Fibroblast of skin of abdomen (primary cell): ENCODE results near the gene MUC22.
A peak's percentile ranks its signal among the peaks of the same experiment; 100 is the strongest.
"Not testable (repeated sequence)": the region's sequence is repeated elsewhere in the genome, so short reads cannot be mapped to it uniquely, and the experiment has no call there.

Experiments
- DNase-seq: peaks from one replicate; pipeline ENCODE4 v3.0.0-alpha.2; 2013

The MUC22 gene

GRCh38 chr6:30998785-30999184 is 11.5 kb upstream of the MUC22 start:
- DNase-seq, result no peak

DNA sequence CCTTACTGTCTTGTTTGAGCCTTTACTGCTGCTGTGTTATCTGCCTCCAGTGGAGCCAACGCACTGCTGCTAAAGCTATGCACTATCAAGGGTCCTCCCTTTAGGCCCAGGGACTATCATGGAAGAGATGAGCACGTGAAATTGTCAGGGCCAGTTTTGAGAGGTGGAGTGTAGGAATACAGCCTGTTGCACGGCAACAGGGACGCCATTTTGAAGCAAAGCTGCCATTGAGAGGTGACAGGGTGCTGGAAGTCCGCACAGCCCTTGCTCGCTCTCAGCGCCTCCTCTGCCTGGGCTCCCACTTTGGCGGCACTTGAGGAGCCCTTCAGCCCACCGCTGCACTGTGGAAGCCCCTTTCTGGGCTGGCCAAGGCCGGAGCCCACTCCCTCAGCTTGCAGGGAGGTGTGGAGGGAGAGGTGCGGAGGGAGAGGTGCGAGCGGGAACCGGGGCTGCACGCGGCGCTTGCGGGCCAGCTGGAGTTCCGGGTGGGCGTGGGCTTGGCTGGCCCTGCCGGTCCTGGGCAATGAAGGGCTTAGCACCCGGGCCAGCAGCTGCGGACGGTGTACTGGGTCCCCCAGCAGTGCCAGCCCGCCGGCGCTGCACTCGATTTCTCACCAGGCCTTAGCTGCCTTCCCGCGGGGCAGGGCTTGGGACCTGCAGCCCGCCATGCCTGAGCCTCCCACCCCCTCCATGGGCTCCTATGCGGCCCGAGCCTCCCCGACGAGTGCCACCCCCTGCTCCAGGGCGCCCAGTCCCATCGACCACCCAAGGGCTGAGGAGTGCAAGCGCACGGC is 10.0 kb upstream of the MUC22 start:
- DNase-seq, result not testable (repeated sequence)

DNA sequence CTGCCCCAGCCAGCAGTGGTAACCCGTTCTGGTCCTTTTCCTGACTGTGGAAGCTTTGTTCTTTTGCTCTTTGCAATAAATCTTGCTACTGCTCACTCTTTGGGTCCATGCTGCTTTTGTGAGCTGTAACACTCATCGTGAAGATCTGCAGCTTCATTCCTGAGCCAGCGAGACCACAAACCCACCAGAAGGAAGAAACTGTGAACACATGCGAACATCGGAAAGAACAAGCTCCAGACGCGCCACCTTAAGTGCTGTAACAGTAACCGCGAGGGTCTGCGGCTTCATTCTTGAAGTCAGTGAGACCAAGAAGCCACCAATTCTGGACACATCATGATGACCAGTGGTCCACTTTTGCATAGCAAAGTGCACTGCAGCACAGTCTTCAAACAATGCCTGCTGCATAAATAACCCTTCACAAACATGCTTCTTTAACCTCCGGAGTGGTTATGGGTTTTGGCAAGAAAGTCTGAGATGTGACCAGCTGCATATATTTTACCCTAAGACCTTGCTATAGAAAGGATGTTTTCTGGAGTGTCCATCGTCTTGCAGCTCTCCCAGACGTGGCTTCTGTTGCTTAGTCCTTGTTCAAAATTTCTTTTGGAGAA is 8.9 kb upstream of the MUC22 start:
- peak; percentile 12 for DNase-seq

- DNase-seq, result no peak
These were observed 7.8 kb upstream of the MUC22 start for GRCh38 chr6:31002471-31002870.

DNA sequence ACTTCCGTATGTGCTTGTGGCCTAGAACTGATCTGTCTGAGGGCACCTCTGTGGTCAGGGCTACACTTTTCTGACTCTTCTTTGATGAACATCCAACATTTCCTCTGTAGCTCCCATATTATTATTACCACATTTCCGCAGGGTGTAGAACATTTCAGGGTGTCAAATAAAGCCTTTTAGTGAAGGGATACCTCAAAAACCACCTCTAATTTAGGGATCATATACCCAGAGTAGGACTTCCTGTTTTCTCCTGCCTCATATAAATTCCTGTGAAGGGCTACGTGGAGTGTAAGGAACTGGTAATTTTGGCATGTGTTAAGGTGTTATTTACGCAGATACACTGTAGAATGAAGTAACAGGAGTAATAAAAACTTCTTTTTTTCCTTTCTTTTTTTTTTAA is 5.5 kb upstream of the MUC22 start:
- no peak for DNase-seq

- DNase-seq, result no peak
These were observed 4.8 kb upstream of the MUC22 start for GRCh38 chr6:31005249-31006020.

DNA sequence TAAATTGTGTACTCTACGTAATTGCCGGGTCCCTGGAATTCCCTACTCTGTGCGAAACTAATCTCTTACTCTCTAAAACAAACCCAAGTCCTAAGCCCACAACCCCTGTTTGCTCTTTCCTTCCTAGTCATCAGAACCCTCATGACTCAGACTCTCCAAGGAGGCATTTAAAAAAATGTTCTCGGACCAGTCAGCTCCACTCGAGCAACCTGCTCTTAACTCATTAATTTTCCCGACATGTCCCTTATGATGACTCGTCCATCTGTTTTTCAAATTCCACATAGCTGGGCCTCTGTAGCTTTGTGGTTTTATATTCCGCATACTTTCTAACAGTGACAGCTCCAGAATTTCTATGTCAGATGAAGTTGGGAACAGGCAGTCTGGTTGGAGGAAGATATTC is 2.6 kb upstream of the MUC22 start:
- DNase-seq, result peak; percentile 94

DNA sequence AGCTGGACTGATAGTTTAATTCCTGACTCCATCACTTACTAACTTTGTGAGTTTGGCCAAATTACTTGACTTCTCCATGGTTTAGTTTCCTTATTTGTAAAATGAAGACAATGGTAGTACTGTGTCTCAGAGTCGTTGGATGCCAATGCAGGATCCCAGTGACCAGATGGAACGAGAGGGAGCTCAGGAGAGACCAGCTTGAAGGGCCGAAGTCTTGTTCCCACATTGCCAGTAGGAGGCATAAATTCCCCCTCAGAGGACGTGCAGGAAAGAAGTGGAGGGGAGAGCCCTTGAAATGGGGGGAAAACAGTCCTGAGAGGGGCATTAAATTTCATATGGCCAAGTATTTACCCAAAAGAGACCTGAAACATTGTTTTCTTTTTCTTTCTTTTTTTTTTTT is 2.1 kb upstream of the MUC22 start:
- DNase-seq, result no peak

GRCh38 chr6:31009731-31010130 is 543 bp upstream of the MUC22 start:
- no peak for DNase-seq

GRCh38 chr6:31011153-31011552 is 879 bp downstream of the MUC22 start:
- no peak for DNase-seq

DNA sequence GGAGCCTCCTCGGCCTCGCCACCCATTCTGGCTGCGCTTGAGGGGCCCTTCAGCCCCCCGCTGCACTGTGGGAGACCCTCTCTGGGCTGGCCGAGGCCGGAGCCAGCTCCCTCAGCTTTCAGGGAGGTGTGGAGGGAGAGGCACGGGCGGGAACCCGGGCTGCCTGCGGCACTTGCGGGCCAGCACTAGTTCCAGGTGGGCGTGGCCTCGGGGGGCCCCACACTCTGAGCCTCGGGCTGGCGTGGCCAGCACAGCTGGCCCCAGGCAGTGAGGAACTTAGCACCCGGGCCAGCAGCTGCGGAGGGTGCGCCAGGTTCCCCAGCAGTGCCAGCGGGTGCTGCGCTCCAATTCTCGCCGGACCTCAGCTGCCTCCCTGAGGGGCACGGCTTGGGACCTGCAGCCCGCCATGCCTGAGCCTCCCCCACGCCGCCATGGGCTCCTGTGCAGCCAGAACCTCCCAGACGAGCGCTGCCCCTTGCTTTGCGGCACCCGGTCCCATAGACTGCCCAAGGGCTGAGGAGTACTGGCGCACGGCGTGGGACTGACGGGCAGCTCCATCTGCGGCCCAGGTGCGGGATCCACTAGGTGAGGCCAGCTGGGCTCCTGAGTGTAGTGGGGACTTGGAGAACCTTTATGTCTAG is 6.5 kb downstream of the MUC22 start:
- DNase-seq, result no peak

DNA sequence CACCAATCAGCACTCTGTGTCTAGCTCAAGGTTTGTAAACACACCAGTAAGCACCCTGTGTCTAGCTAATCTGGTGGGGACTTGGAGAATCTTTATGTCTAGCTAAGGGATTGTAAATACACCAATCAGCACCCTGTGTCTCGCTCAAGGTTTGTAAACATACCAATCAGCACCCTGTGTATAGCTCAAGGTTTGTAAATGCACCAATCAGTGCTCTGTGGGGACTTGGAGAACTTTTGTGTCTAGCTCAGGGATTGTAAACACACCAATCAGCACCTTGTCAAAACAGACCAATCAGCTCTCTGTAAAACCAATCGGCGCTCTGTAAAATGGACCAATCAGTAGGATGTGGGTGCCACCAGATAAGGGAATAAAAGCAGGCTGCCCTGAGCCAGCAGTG is 7.2 kb downstream of the MUC22 start:
- DNase-seq, result not testable (repeated sequence)

DNA sequence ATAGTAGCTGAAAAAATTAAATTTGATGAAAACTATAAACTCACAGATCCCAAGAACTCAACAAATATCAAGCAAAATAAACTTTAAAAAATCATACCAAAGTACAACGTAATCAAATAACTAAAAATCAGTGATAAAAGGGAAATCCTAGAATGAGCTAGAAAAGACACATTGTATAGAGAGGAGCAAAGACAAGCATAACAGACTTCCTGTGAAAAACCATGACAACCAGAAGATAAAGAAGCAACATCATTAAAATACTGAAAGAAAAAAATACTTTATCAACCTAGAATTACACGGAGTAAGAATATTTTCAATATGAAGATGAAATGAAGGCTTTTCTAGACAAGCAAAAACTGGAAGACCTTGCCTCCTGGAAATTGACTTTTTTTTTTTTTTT is 9.8 kb downstream of the MUC22 start:
- DNase-seq, result no peak

DNA sequence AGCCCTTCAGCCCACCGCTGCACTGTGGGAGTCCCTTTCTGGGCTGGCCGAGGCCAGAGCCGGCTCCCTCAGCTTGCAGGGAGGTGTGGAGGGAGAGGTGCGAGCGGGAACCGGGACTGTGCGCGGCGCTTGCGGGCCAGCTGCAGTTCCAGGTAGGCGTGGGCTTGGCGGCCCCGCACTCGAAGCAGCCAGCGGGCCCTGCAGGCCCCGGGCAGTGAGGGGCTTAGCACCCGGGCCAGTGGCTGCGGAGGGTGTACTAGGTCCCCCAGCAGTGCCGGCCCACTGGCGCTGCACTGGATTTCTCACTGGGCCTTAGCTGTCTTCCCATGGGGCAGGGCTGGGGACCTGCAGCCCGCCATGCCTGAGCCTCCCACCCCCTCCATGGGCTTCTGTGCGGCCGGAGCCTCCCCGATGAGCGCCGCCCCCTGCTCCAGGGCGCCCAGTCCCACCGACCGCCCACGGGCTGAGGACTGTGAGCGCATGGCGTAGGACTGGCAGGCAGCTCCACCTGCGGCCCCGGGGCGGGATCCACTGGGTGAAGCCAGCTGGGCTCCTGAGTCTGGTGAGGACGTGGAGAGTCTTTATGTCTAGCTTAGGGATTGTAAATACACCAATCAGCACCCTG is 10.5 kb downstream of the MUC22 start:
- not testable (repeated sequence) for DNase-seq

GRCh38 chr6:31021705-31022531 is 11.6 kb downstream of the MUC22 start:
- not testable (repeated sequence) for DNase-seq

DNA sequence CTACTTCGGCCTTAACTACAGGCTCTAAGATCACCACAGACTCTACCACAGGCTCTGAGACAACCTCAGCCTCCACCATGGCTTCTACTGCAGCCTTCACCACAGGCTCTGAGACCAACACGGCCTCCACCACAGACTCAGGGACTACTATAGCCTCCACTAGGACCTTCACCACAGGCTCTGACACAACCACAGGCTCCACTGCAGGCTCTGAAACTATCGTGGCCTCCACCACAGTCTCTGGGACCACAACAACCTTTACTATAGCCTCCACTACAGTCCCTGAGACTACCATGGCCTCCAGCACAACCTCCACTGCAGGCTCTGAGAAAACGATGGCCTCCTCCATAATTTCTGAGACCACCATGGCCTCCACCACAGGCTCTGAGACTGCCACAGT is 15.3 kb downstream of the MUC22 start:
- no peak for DNase-seq

- no peak for DNase-seq
These were observed 20.8 kb downstream of the MUC22 start for GRCh38 chr6:31031095-31031494.

DNA sequence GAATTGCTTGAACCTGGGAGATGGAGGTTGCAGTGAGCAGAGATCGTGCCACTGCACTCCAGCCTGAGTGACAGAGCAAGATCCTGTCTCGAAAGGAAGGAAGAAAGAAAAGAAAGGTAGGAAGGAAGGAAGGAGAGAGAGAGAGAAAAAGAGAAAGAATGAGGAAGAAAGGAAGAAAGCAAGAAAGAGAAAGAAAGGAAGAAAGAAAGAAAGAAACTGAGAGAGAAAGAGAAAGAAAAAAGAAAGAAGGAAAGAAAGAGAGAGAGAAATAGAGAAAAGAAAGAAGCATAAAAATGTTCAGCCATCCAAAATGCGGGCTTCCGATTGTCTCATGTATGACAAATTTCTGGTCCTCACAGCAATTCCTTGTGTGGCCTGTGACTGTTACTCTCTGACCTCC is 22.8 kb downstream of the MUC22 start:
- no peak for DNase-seq

DNA sequence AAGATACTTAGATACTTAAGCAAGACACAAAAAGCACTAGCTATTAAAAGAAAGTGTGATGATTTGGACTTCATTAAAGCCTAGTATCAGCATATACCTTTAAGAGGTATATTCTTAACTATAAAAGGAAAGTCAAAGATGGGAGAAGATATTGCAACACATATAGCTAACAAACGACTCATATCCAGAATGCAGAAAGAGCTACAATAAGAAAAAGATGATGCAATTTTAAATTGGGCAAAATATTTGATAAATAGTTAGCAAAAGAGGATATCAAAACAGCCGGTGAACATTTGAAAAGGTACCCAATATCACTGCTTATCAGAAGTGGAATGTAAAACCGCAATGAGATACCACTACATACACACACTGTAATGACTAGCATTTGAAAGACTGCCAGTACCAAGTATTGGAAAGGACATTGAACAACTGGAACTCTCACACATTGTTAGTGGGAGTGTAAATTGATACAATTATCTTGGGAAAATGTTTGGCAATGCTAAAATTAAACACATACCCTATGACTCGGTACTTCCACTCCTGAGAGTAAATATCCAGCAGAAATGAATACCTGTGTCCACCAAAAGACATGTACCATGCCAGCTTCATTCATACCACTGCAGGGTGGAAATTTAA is 25.7 kb downstream of the MUC22 start:
- peak; percentile 37 for DNase-seq

- DNase-seq, result peak; percentile 49
These were observed 26.9 kb downstream of the MUC22 start for GRCh38 chr6:31037169-31037568.

DNA sequence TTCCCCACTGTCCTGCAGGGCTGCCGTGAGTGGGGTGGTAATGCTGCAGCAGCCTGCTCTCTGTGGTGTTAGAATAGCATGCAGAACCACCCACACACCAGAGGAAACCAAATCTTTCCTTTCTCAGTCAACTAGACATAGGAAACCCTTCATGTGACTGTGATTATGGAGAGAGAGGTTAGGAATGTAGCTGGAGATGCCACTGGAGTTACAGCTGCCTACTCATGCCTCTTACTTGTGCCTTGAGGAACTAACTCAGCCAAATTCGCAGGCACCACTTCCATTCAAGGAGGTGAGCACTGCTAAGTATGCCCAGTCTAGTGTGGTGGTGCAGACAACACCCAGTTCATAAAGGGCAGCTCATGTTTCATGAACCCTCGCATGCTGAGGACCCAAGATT is 27.4 kb downstream of the MUC22 start:
- DNase-seq, result peak; percentile 66
